Neural crest cell (in vitro differentiated cells): ENCODE measurements around the gene TM9SF3. TPM values are rescaled to one million over a fixed set of nuclear protein-coding genes. Genes with fewer than 3 reads are reported as not detected.

Experiments used
- DNase-seq: peaks from one replicate; pipeline ENCODE4 v3.0.0; 2021; ENCODE audit warnings: low read depth, mixed read lengths, low spot score
- H3K27ac Mint-ChIP-seq: one replicate; pipeline ENCODE4 v1.8.0; 2021; ENCODE audit warnings: mild to moderate bottlenecking, mixed read lengths; ENCODE audit not compliant: unreplicated experiment
- H3K27me3 Mint-ChIP-seq: 2 replicates; pipeline ENCODE4 v1.8.0; 2021; ENCODE audit warnings: low read depth, mild to moderate bottlenecking, mixed read lengths
- H3K36me3 Mint-ChIP-seq: 2 replicates; pipeline ENCODE4 v1.8.0; 2021; ENCODE audit warnings: low read depth, mild to moderate bottlenecking, mixed read lengths
- H3K4me1 Mint-ChIP-seq: 2 replicates; pipeline ENCODE4 v1.8.0; 2021; ENCODE audit warnings: mixed read lengths
- H3K4me3 Mint-ChIP-seq: one replicate; pipeline ENCODE4 v1.8.0; 2021; ENCODE audit warnings: mild to moderate bottlenecking, mixed read lengths
- H3K9me3 Mint-ChIP-seq: 2 replicates; pipeline ENCODE4 v1.8.0; 2021; ENCODE audit warnings: mixed read lengths
- total RNA-seq: library from RNA; stranded (reverse); gene quantifications from 2 replicates; pipeline ENCODE4 v1.2.1, GENCODE V29; 2021
- TF ChIP-seq, protein P1 (sequence below): fragments of 200-600 bp; sonication (generic); conservative IDR thresholded peaks from 2 replicates; pipeline ENCODE4 v1.5.0; 2021; ENCODE audit warnings: antibody characterized with exemption, mild to moderate bottlenecking

Gene TM9SF3
- total RNA-seq, 1 donor from 2014 or later = 110 TPM

- Mint-ChIP-seq H3K27ac (no peak overlapping the region), H3K4me1 (no peaks in the 10 kb centered on the region), H3K36me3 (no peaks in the 10 kb centered on the region), H3K4me3 (no peak overlapping the region), H3K27me3 (peaks cover 12% of the 10 kb centered on the region), H3K9me3 (no peaks in the 10 kb centered on the region)
- TF ChIP-seq, protein P1, sequence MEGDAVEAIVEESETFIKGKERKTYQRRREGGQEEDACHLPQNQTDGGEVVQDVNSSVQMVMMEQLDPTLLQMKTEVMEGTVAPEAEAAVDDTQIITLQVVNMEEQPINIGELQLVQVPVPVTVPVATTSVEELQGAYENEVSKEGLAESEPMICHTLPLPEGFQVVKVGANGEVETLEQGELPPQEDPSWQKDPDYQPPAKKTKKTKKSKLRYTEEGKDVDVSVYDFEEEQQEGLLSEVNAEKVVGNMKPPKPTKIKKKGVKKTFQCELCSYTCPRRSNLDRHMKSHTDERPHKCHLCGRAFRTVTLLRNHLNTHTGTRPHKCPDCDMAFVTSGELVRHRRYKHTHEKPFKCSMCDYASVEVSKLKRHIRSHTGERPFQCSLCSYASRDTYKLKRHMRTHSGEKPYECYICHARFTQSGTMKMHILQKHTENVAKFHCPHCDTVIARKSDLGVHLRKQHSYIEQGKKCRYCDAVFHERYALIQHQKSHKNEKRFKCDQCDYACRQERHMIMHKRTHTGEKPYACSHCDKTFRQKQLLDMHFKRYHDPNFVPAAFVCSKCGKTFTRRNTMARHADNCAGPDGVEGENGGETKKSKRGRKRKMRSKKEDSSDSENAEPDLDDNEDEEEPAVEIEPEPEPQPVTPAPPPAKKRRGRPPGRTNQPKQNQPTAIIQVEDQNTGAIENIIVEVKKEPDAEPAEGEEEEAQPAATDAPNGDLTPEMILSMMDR = no peak
- no peak for DNase-seq
These were observed 81.4 kb downstream of the TM9SF3 start for GRCh38 chr10:96505150-96506136.

GRCh38 chr10:96502561-96503282 lies 84.1 kb downstream of the TM9SF3 start:
- DNase-seq = no peak
- Mint-ChIP-seq H3K36me3 (no peaks in the 10 kb centered on the region), H3K9me3 (peaks cover 2% of the 10 kb centered on the region), H3K4me3 (no peak overlapping the region), H3K27ac (no peak overlapping the region), H3K27me3 (no peaks in the 10 kb centered on the region), H3K4me1 (no peaks in the 10 kb centered on the region)
- TF ChIP-seq, protein P1 = no peak

- H3K36me3 Mint-ChIP-seq = no peaks in the 10 kb centered on the region
- DNase-seq = no peak
- TF ChIP-seq, protein P1 = no peak
- H3K4me1 Mint-ChIP-seq = no peaks in the 10 kb centered on the region
- peaks cover 4% of the 10 kb centered on the region for H3K27me3 Mint-ChIP-seq
- no peak overlapping the region for H3K4me3 Mint-ChIP-seq
- H3K9me3 Mint-ChIP-seq = peaks cover 2% of the 10 kb centered on the region
- H3K27ac Mint-ChIP-seq = no peak overlapping the region
These were observed 84.8 kb downstream of the TM9SF3 start for GRCh38 chr10:96501985-96502384.

GRCh38 chr10:96500519-96500918 lies 86.3 kb downstream of the TM9SF3 start:
- H3K4me1 Mint-ChIP-seq = peaks cover 12% of the 10 kb centered on the region
- DNase-seq = no peak
- TF ChIP-seq, protein P1 = no peak
- H3K36me3 Mint-ChIP-seq = no peaks in the 10 kb centered on the region
- H3K9me3 Mint-ChIP-seq = peaks cover 2% of the 10 kb centered on the region
- no peak overlapping the region for H3K4me3 Mint-ChIP-seq
- no peak overlapping the region for H3K27ac Mint-ChIP-seq
- H3K27me3 Mint-ChIP-seq = peaks cover 4% of the 10 kb centered on the region

GRCh38 chr10:96500050-96500449 lies 86.8 kb downstream of the TM9SF3 start:
- peaks cover 4% of the 10 kb centered on the region for H3K27me3 Mint-ChIP-seq
- DNase-seq = no peak
- H3K4me3 Mint-ChIP-seq = no peak overlapping the region
- peaks cover 16% of the 10 kb centered on the region for H3K4me1 Mint-ChIP-seq
- TF ChIP-seq, protein P1 = no peak
- peaks cover 2% of the 10 kb centered on the region for H3K9me3 Mint-ChIP-seq
- H3K27ac Mint-ChIP-seq = no peak overlapping the region
- H3K36me3 Mint-ChIP-seq = no peaks in the 10 kb centered on the region
